Heart left ventricle (tissue), 16 donors: ENCODE measurements around the gene MYH16. TPM values are rescaled to one million over a fixed set of nuclear protein-coding genes. Genes with fewer than 3 reads are reported as not detected.
A peak's percentile ranks its signal among the peaks of the same experiment; 100 is the strongest.
"Not testable (repeated sequence)": the region's sequence is repeated elsewhere in the genome, so short reads cannot be mapped to it uniquely, and the experiment has no call there.

Experiments
- ATAC-seq, 4 donors: fragments of 200-7000 bp; cut with Tn5 transposase; one replicate each; pipeline ENCODE4 v1.9.1; 2020 to 2022; ENCODE audit warnings: moderate library complexity in 4 of 4, mild to moderate bottlenecking in 3 of 4, moderate number of reproducible peaks in 1 of 4
- DNase-seq, 5 donors: peaks; one replicate each; pipeline ENCODE4 v3.0.0-alpha.2; 2020
- H3K27ac ChIP-seq, 12 donors: fragments of 200-600 bp; sonication (generic) in 4 of 12; one replicate each; pipeline versions ENCODE4 v1.5.0 to v1.8.0; 2016 to 2022; ENCODE audit warnings: mild to moderate bottlenecking in 2 of 12
- H3K27me3 ChIP-seq, 9 donors: fragments of 200-600 bp; sonication (generic) in 2 of 9; one replicate each; pipeline versions ENCODE4 v1.5.1 to v1.8.0; 2016 to 2022; ENCODE audit warnings: mild to moderate bottlenecking in 3 of 9
- H3K36me3 ChIP-seq, 9 donors: fragments of 200-600 bp; sonication (generic) in 2 of 9; one replicate each; pipeline versions ENCODE4 v1.5.0 to v1.8.0; 2018 to 2022; ENCODE audit warnings: mild to moderate bottlenecking in 2 of 9
- H3K4me1 ChIP-seq, 12 donors: fragments of 200-600 bp; sonication (generic) in 4 of 12; one replicate each; pipeline versions ENCODE4 v1.5.0 to v1.8.0; 2016 to 2022; ENCODE audit warnings: mild to moderate bottlenecking in 3 of 12
- H3K4me3 ChIP-seq, 12 donors: fragments of 200-600 bp; sonication (generic) in 4 of 12; one replicate each; pipeline versions ENCODE4 v1.5.0 to v1.8.0; 2017 to 2022; ENCODE audit warnings: mild to moderate bottlenecking in 9 of 12, moderate library complexity in 4 of 12
- H3K9me3 ChIP-seq, 12 donors: fragments of 200-600 bp; sonication (generic) in 4 of 12; one replicate each; pipeline versions ENCODE4 v1.5.0 to v1.8.0; 2016 to 2022; ENCODE audit warnings: mild to moderate bottlenecking in 1 of 12
- POLR2A ChIP-seq, 2 donors: fragments of 450-650 bp; IDR thresholded peaks; one replicate each; pipeline ENCODE4 v1.6.1; 2017; ENCODE audit warnings: antibody characterized with exemption in 2 of 2, mild to moderate bottlenecking in 2 of 2, moderate library complexity in 2 of 2
- WGBS, 4 donors: extraction: QIAGEN DNeasy Blood & Tissue Kit in 2 of 4; methylation state at CpG; one replicate each; pipeline versions ENCODE4 v1.1.5 to v1.1.7; 2013 to 2018; 5-methylcytosine and 5-hydroxymethylcytosine counted together
- intact Hi-C, 10 donors: fragments of 100-400 bp; cut with DNase I; formaldehyde crosslinking; loops; one replicate each; pipeline versions ENCODE4 v1.11.1 to v1.14.2; 2022
- polyA plus RNA-seq, 2 donors: library from polyadenylated mRNA; stranded (reverse); fragments of 200-250 nt; gene quantifications; one replicate each; pipeline ENCODE4 v1.2.3, GENCODE V29; 2013
- total RNA-seq, 9 donors: library from RNA; depleted of rRNA in 2 of 9; stranded (reverse); fragments of >200 nt in 2 of 9; fragmentation: NEBNext Ultra II Directional in 3 of 9; extraction: Animal tissue kit (Norgen Biotek cat#: 25700) in 3 of 9; gene quantifications; one replicate each; pipeline versions ENCODE4 v1.1.0 to v1.2.4, GENCODE V29; 2016 to 2023
- TF ChIP-seq, protein P1 (sequence below), 12 donors: fragments of 200-600 bp; sonication (generic) in 4 of 12; IDR thresholded peaks; one replicate each; pipeline versions ENCODE4 v1.5.0 to v1.8.0; 2018 to 2022; ENCODE audit warnings: antibody characterized with exemption in 12 of 12, mild to moderate bottlenecking in 5 of 12
- donor health status: ischemic (EF 13 %, LVEDD 7.1; RV severe dilation, severe dysfunction).
- donor health status: healthy with polysubstance abuse.
- donor health status: DM: no; HTN: yes; CAD: no.
- donor health status: DM: no; HTN: no; CAD: no.
- donor health status: ischemic (EF 25% LVEDD 6.9; RV normal size, moderate dysfunction).
- donor health status: ischemic (EF 25% LVEDD 5.7; RV mildly dilated, moderate dysfunction).
- donor health status: healthy.
- donor health status: DM: yes; HTN: yes; CAD: no.
- donor health status: ischemic (EF 35%, LVEDD 5.7; RV mildly dilated, moderate dysfunction).
- donor health status: nonischemic (EF 11% LVEDD 7.7; RV severe dilation, severe dysfunction).
- donor health status: DM: yes; HTN: yes; CAD: no.
- donor health status: PGD.
- donor health status: ischemic (EF 29% LVEDD 5.4; RV normal size, mild dysfunction).
- donor health status: nonischemic (EF 23%, LVEDD 6.1; RV moderate dilation, normal function).

The MYH16 gene
- total and polyA plus RNA-seq, 11 donors: not detected

DNA sequence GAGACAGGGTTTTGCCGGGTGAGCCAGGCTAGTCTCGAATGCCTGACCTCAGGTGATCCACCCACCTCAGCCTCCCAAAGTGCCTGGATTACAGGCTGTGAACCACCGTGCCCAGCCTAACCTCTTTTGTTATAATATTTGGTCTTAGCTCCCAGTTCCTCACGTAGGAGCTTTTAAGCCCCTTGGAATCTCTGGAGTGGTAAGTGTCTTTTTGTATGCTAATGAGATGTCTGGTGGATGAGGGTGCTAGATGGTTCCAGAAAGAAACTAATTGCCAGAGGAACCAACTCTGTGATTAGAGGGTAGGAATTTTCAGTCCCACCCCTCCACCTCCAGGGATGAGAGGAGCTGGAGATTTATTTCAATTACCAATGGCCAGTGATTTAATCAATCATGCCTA, 47.7 kb downstream of the MYH16 start:
- WGBS, 4 donors: 37 to 68% (median 49%) methylated on average over 4 of the region's 4 CpGs
- H3K27me3 ChIP-seq: no peaks in the 10 kb centered on the region
- no peaks in the 10 kb centered on the region for H3K9me3 ChIP-seq
- intact Hi-C loops: loop anchor here in 5 of 10 donors (5.0 to 10.0 kb wide), 2 partner anchors 173 to 176 kb away; partner anchors contain the start of gene SMURF1 (in 4 of the 5)
- ATAC-seq (no peak), DNase-seq (no peak)
- peaks cover 3 to 19% (median 7%) of the 10 kb centered on the region in 12 donors for H3K4me1 ChIP-seq
- H3K36me3 ChIP-seq: no peaks in the 10 kb centered on the region
- TF ChIP-seq POLR2A (IDR thresholded peaks at IDR 0.05): no peak
- TF ChIP-seq, protein P1, sequence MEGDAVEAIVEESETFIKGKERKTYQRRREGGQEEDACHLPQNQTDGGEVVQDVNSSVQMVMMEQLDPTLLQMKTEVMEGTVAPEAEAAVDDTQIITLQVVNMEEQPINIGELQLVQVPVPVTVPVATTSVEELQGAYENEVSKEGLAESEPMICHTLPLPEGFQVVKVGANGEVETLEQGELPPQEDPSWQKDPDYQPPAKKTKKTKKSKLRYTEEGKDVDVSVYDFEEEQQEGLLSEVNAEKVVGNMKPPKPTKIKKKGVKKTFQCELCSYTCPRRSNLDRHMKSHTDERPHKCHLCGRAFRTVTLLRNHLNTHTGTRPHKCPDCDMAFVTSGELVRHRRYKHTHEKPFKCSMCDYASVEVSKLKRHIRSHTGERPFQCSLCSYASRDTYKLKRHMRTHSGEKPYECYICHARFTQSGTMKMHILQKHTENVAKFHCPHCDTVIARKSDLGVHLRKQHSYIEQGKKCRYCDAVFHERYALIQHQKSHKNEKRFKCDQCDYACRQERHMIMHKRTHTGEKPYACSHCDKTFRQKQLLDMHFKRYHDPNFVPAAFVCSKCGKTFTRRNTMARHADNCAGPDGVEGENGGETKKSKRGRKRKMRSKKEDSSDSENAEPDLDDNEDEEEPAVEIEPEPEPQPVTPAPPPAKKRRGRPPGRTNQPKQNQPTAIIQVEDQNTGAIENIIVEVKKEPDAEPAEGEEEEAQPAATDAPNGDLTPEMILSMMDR (IDR thresholded peaks at IDR 0.05): no peak
- H3K4me3 ChIP-seq: no peak overlapping the region
- H3K27ac ChIP-seq: no peak overlapping the region

DNA sequence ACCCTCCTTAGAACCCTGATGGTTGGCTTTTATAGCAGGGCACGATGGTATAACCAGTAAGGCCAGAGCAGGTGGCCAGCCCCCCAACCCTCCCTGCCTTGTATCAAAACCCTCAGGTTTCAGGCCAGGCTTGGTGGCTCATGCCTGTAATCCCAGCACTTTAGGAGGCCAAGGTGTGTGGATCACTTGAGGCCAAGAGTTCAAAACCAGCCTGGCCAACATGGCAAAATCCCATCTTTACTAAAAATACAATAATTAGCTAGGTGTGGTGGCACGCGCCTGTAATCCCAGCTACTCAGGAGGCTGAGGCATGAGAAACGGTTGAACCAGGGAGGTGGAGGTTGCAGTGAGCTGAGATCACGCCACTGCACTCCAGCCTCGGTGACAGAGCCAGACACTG, 50.0 kb downstream of the MYH16 start:
- H3K4me1 ChIP-seq: peaks cover 7 to 31% (median 20%) of the 10 kb centered on the region in 12 donors
- H3K36me3 ChIP-seq, ATAC-seq, H3K27me3 ChIP-seq, DNase-seq, H3K9me3 ChIP-seq, H3K27ac ChIP-seq, H3K4me3 ChIP-seq: not testable (repeated sequence)
- intact Hi-C loops: loop anchor here in 5 of 10 donors (5.0 to 10.0 kb wide), 2 partner anchors 175 to 178 kb away; partner anchors contain the start of gene SMURF1 (in 4 of the 5)
- WGBS, 4 donors: 88 to 93% (median 92%) methylated on average over 6 of the region's 6 CpGs

DNA sequence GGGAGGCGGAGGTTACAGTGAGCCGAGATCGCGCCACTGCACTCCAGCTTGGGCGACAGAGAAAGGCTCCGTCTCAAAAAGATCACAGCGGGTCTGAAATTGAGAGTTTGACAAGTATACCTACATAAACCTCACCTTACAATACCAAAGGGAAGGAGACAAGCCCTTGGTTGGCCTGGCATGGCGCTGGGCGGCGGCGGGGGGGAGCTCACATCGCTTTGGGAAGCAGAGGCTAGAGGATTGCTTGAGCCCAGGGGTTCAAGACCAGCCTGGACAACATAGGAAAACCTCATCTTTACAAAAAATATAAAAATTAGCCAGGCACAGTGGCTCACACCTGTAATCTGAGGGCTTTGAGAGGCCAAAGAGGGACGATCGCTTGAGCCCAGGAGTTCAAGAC, 51.9 kb downstream of the MYH16 start:
- Histone ChIP-seq H3K4me3 (peak overlapping the region in 5 of 12 donors; percentile 69 to 100 (median 85)), H3K4me1 (peaks cover 7 to 50% (median 37%) of the 10 kb centered on the region in 12 donors), H3K9me3 (no peaks in the 10 kb centered on the region), H3K36me3 (peaks cover 0 to 4% (median 0%) of the 10 kb centered on the region in 9 donors), H3K27me3 (no peaks in the 10 kb centered on the region), H3K27ac (no peak overlapping the region)
- WGBS, 4 donors: 97 to 99% (median 97%) methylated on average over 14 of the region's 14 CpGs
- ATAC-seq (no peak), DNase-seq (no peak)
- intact Hi-C loops: loop anchor here in 6 of 10 donors (1.0 to 10.0 kb wide), 3 partner anchors 14 to 180 kb away; partner anchors contain the start of gene SMURF1 (in 4 of the 6)
- no peak for TF ChIP-seq POLR2A (IDR thresholded peaks at IDR 0.05)
- TF ChIP-seq, protein P1 (IDR thresholded peaks at IDR 0.05): no peak

DNA sequence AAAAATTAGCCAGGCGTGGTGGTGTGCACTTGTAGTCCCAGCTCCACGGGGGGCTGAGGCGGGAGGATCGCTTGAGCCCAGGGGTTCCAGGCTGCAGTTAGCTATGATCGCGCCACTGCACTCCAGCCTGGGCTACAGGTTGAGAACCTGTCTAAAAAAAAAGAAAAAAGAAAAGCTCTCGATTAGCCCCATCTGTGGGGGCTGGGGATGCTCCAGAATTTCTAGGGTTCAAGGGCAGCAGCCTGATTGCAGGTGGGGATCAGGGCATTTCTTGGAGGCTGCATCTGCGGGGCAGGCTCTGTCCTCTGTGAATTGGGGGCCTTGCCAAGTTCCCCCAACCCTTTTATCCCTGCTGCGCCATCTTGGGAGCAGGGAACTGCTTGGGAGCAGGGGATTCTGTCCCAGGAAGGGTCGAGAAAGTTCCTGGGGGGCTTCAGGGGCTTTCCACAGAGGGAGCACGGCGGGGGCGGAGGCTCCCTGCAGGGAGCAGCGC, 52.4 kb downstream of the MYH16 start:
- no peaks in the 10 kb centered on the region for H3K9me3 ChIP-seq
- H3K36me3 ChIP-seq: peaks cover 0 to 4% (median 0%) of the 10 kb centered on the region in 9 donors
- no peak for TF ChIP-seq POLR2A (IDR thresholded peaks at IDR 0.05)
- TF ChIP-seq, protein P1 (IDR thresholded peaks at IDR 0.05): no peak
- peaks cover 7 to 55% (median 40%) of the 10 kb centered on the region in 12 donors for H3K4me1 ChIP-seq
- H3K27me3 ChIP-seq: no peaks in the 10 kb centered on the region
- WGBS, 4 donors: 27 to 34% (median 31%) methylated on average over 10 to 14 of the region's 14 CpGs
- no peak for ATAC-seq
- intact Hi-C loops: loop anchor here in 4 of 10 donors (10.0 kb wide), 1 partner anchor 180 kb away; the partner anchor contains the start of gene SMURF1 (in 4 of the 4)
- peak overlapping the region; percentile 69 to 100 (median 92) for H3K4me3 ChIP-seq
- no peak for DNase-seq
- H3K27ac ChIP-seq: peak overlapping the region; percentile 77 to 95 (median 88)
